ENCODE results near the gene FAM186B. TPM values are rescaled to one million over a fixed set of nuclear protein-coding genes. Genes with fewer than 3 reads are reported as not detected.

FAM186B gene
- total and polyA plus RNA-seq, 7 donors, result 0.04 to 1.00 (median 0.44) TPM

GRCh38 chr12:49588721-49589516 lies 16.5 kb downstream of the FAM186B start:
- Histone ChIP-seq H3K9me3 (no peaks in the 10 kb centered on the region), H3K36me3 (ENCODE audit: insufficient read depth in 1 of 2, low read depth in 1 of 2) (peaks cover 0 to 6% of the 10 kb centered on the region in 2 donors), H3K27ac (no peak overlapping the region), H3K4me1 (peaks cover 7% of the 10 kb centered on the region), H3K4me3 (no peak overlapping the region), H3K27me3 (ENCODE audit: insufficient read depth in 3 of 3, low read length in 2 of 3) (no peaks in the 10 kb centered on the region)
- ATAC-seq (peak in 1 of 4 donors; percentile 32), DNase-seq (no peak)
- intact Hi-C loops (cut with DNase I), result no loop called here
- TF ChIP-seq CTCF (IDR thresholded peaks at IDR 0.05), result no peak
- 44 to 58% (median 46%) methylated on average over 4 of the region's 4 CpGs for WGBS, 3 donors

GRCh38 chr12:49588281-49588680 lies 17.2 kb downstream of the FAM186B start:
- ATAC-seq (peak in 1 of 4 donors; percentile 31), DNase-seq (no peak)
- Histone ChIP-seq H3K4me1 (peaks cover 7% of the 10 kb centered on the region), H3K9me3 (no peaks in the 10 kb centered on the region), H3K36me3 (ENCODE audit: insufficient read depth in 1 of 2, low read depth in 1 of 2) (peaks cover 0 to 6% of the 10 kb centered on the region in 2 donors), H3K27ac (no peak overlapping the region), H3K27me3 (ENCODE audit: insufficient read depth in 3 of 3, low read length in 2 of 3) (no peaks in the 10 kb centered on the region), H3K4me3 (no peak overlapping the region)
- TF ChIP-seq CTCF (IDR thresholded peaks at IDR 0.05), result no peak
- intact Hi-C loops (cut with DNase I), result no loop called here
- 79 to 87% (median 87%) methylated on average over 7 of the region's 7 CpGs for WGBS, 3 donors

GRCh38 chr12:49587174-49587908 lies 18.1 kb downstream of the FAM186B start:
- peaks cover 0 to 6% of the 10 kb centered on the region in 2 donors for H3K36me3 ChIP-seq (ENCODE audit: insufficient read depth in 1 of 2, low read depth in 1 of 2)
- peaks cover 11% of the 10 kb centered on the region for H3K4me1 ChIP-seq
- no peaks in the 10 kb centered on the region for H3K27me3 ChIP-seq (ENCODE audit: insufficient read depth in 3 of 3, low read length in 2 of 3)
- H3K27ac ChIP-seq, result no peak overlapping the region
- no peaks in the 10 kb centered on the region for H3K9me3 ChIP-seq
- H3K4me3 ChIP-seq, result no peak overlapping the region
- no peak for ATAC-seq
- no peak for DNase-seq
- no peak for TF ChIP-seq CTCF (IDR thresholded peaks at IDR 0.05)
- WGBS, 3 donors, result 82 to 85% (median 84%) methylated on average over 11 of the region's 11 CpGs
- intact Hi-C loops (cut with DNase I), result no loop called here

- Histone ChIP-seq H3K27ac (no peak overlapping the region), H3K9me3 (no peaks in the 10 kb centered on the region), H3K4me1 (peaks cover 16% of the 10 kb centered on the region), H3K36me3 (ENCODE audit: insufficient read depth in 1 of 2, low read depth in 1 of 2) (peaks cover 0 to 6% of the 10 kb centered on the region in 2 donors), H3K27me3 (ENCODE audit: insufficient read depth in 3 of 3, low read length in 2 of 3) (no peaks in the 10 kb centered on the region), H3K4me3 (no peak overlapping the region)
- ATAC-seq (no peak), DNase-seq (no peak)
- intact Hi-C loops (cut with DNase I), result no loop called here
- no peak for TF ChIP-seq CTCF (IDR thresholded peaks at IDR 0.05)
- WGBS, 3 donors, result 70 to 84% (median 82%) methylated on average over 16 of the region's 16 CpGs
Observed at GRCh38 chr12:49585477-49586459, 19.7 kb downstream of the FAM186B start.

Measured in psoas muscle (tissue), 8 donors.